ENCODE results near the gene CHRNB4. TPM values are rescaled to one million over a fixed set of nuclear protein-coding genes. Genes with fewer than 3 reads are reported as not detected.

Gene CHRNB4
- total RNA-seq, 6 experiments from 2014 or later, result 0.53 TPM; not detected in 5

DNA sequence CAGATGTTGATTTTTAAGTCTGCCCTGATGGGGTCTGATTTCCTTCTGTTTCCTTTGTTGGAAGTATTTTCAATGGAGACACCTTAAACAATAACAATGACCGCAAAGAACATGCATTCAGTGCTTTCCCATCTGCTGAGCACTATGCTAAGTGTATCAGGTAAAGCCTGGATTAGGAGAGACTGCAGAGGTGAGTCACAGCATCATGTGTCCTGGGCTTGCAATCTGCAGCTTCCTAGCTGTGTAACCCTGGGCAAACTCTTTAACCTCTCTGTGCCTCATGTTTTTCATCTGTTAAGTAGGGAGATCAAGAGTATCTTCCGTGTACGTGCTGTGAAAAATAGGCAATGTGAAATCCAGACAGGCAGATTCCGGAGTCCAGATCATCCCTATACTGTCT lies 13.3 kb upstream of the CHRNB4 start:
- intact Hi-C loops (cut with DNase I), result no loop called here
- no peak for TF ChIP-seq POLR2A (IDR thresholded peaks at IDR 0.05)
- TF ChIP-seq, protein P1, sequence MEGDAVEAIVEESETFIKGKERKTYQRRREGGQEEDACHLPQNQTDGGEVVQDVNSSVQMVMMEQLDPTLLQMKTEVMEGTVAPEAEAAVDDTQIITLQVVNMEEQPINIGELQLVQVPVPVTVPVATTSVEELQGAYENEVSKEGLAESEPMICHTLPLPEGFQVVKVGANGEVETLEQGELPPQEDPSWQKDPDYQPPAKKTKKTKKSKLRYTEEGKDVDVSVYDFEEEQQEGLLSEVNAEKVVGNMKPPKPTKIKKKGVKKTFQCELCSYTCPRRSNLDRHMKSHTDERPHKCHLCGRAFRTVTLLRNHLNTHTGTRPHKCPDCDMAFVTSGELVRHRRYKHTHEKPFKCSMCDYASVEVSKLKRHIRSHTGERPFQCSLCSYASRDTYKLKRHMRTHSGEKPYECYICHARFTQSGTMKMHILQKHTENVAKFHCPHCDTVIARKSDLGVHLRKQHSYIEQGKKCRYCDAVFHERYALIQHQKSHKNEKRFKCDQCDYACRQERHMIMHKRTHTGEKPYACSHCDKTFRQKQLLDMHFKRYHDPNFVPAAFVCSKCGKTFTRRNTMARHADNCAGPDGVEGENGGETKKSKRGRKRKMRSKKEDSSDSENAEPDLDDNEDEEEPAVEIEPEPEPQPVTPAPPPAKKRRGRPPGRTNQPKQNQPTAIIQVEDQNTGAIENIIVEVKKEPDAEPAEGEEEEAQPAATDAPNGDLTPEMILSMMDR (IDR thresholded peaks at IDR 0.05), result no peak
- Histone ChIP-seq H3K4me3 (no peak overlapping the region), H3K27ac (no peak overlapping the region), H3K36me3 (no peaks in the 10 kb centered on the region), H3K27me3 (no peaks in the 10 kb centered on the region), H3K4me1 (peaks cover 0 to 17% (median 3%) of the 10 kb centered on the region in 4 donors), H3K9me3 (no peaks in the 10 kb centered on the region)
- DNase-seq, result no peak
- 90% methylated on average over 3 of the region's 4 CpGs for WGBS (ENCODE audit: insufficient coverage, low coverage, low lambda C conversion rate, missing lambda C conversion rate)
- no peak for ATAC-seq

- WGBS (ENCODE audit: insufficient coverage, low coverage, low lambda C conversion rate, missing lambda C conversion rate), result no CpG with 5 or more reads among the region's 1 CpG
- intact Hi-C loops (cut with DNase I), result no loop called here
Observed at GRCh38 chr15:78651930-78652615, 11.1 kb upstream of the CHRNB4 start.

DNA sequence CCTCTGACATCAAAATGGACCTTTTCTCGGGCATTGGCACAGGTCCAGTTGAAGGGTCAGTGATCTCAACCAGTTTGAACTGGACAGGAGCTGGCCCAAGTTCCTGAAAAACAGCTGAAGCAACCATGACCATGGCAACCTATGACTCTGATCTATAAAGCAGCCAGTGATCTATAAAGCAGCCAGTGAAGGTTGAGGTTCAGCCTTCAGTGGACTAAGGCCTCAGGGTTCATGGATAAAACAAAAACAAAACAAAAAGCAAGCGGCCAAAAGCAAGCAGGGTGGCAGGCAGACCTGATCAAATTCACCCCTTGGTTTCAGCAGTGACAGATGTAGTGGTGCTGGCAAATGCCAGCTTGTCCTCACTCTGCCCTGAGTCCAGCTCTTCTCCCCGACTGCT lies 10.0 kb upstream of the CHRNB4 start:
- Histone ChIP-seq H3K27ac (peak overlapping the region in 2 of 3 donors; percentile 67 to 70), H3K36me3 (no peaks in the 10 kb centered on the region), H3K4me1 (peaks cover 0 to 17% (median 3%) of the 10 kb centered on the region in 4 donors), H3K9me3 (no peaks in the 10 kb centered on the region), H3K4me3 (no peak overlapping the region), H3K27me3 (no peaks in the 10 kb centered on the region)
- ATAC-seq, result peak; percentile 91 to 94 (median 93)
- peak; percentile 49 to 82 (median 72) for DNase-seq
- intact Hi-C loops (cut with DNase I), result no loop called here
- TF ChIP-seq, protein P1 (IDR thresholded peaks at IDR 0.05), result no peak
- TF ChIP-seq POLR2A (IDR thresholded peaks at IDR 0.05), result no peak
- whole genome bisulfite sequencing (ENCODE audit: insufficient coverage, low coverage, low lambda C conversion rate, missing lambda C conversion rate), result 17% methylated on average over 1 of the region's 3 CpGs

More at GRCh38 chr15:78651930-78652615, 11.1 kb upstream of the CHRNB4 start:
- H3K27me3 ChIP-seq, result no peaks in the 10 kb centered on the region
- ATAC-seq, result no peak
- no peak for DNase-seq
- TF ChIP-seq, protein P1 (IDR thresholded peaks at IDR 0.05), result no peak
- no peak for TF ChIP-seq POLR2A (IDR thresholded peaks at IDR 0.05)
- no peak overlapping the region for H3K4me3 ChIP-seq
- no peaks in the 10 kb centered on the region for H3K9me3 ChIP-seq
- H3K4me1 ChIP-seq, result peaks cover 0 to 17% (median 3%) of the 10 kb centered on the region in 4 donors
- no peak overlapping the region for H3K27ac ChIP-seq
- H3K36me3 ChIP-seq, result no peaks in the 10 kb centered on the region

- WGBS (ENCODE audit: insufficient coverage, low coverage, low lambda C conversion rate, missing lambda C conversion rate), result no CpG with 5 or more reads among the region's 4 CpGs
- Histone ChIP-seq H3K4me1 (peaks cover 0 to 17% (median 3%) of the 10 kb centered on the region in 4 donors), H3K4me3 (no peak overlapping the region)
Observed at GRCh38 chr15:78650022-78650421, 9.0 kb upstream of the CHRNB4 start.

More at GRCh38 chr15:78650022-78650421, 9.0 kb upstream of the CHRNB4 start:
- no peaks in the 10 kb centered on the region for H3K27me3 ChIP-seq
- H3K27ac ChIP-seq, result no peak overlapping the region
- DNase-seq (no peak), ATAC-seq (no peak)
- H3K9me3 ChIP-seq, result no peaks in the 10 kb centered on the region
- intact Hi-C loops (cut with DNase I), result no loop called here
- TF ChIP-seq, protein P1 (IDR thresholded peaks at IDR 0.05), result no peak
- TF ChIP-seq POLR2A (IDR thresholded peaks at IDR 0.05), result no peak
- no peaks in the 10 kb centered on the region for H3K36me3 ChIP-seq

All from right lobe of liver (tissue), 6 donors.